HG03520 (cell line): ENCODE data around the gene SYTL2.
"Not testable (repeated sequence)": the region's sequence is repeated elsewhere in the genome, so short reads cannot be mapped to it uniquely, and the experiment has no call there.

ENCODE experiments used
- ATAC-seq: cut with Tn5 transposase; IDR thresholded peaks from one replicate; pipeline ENCODE4 v1.9.1; 2021; ENCODE audit warnings: mild to moderate bottlenecking, moderate library complexity; ENCODE audit not compliant: unreplicated experiment

Gene SYTL2

DNA sequence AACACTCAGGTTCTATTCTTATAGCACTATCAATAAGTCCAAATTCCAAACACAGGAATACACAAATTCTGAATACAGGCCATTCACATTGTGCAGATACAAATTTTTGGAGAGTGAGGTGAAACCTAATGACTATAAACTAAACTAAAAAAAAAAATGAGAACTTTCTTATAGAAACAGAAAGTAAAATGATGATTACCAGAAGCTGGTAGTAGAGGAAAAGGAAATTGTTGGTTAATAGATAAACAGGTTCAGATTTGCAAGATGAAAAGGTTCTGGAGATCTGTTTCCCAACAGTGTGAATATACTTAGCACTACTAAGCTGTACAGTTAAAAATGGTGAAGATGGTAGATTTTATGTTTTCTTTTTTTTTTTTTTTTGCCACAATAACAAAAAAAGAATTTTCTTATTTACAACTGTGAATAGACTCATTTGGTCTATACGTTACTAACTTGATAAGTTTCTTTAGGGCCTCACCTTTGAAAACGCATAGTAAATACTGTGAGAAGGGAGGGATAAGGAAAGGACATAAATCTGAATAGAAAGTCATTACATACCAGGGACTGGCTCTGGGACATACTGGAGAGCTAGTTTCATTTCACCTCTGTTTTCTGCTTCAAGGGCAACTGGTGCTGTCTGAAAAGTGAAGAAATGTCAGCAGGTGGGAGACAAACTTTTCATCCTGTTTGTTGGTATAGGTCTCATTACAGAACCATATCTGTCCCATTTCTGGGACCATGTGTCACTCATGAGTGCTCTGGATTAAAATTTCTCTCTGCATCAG lies 110.8 kb downstream of the SYTL2 start:
- peak; percentile 85 for ATAC-seq

GRCh38 chr11:85698195-85698594 lies 112.7 kb downstream of the SYTL2 start:
- ATAC-seq, result no peak

DNA sequence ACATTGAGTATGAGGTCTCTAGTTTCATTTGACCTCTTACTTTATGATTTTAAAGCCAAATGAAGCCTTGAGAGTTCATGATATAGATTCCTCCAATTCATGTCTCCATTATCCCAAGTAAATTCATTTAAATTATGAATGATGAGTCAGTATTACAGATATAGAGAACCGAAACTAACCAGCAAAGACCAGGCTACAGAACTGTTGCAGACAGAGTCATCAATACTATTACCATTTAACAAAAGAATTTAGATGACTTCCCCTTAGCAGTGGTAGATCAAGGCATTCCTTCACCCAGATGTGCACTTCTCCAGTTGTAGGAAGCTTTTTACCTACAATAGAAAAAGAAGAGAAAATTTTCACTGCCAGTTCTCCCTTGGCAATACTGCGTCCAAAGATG lies 113.2 kb downstream of the SYTL2 start:
- no peak for ATAC-seq

- no peak for ATAC-seq
Measured at GRCh38 chr11:85695546-85695945, 115.4 kb downstream of the SYTL2 start.

DNA sequence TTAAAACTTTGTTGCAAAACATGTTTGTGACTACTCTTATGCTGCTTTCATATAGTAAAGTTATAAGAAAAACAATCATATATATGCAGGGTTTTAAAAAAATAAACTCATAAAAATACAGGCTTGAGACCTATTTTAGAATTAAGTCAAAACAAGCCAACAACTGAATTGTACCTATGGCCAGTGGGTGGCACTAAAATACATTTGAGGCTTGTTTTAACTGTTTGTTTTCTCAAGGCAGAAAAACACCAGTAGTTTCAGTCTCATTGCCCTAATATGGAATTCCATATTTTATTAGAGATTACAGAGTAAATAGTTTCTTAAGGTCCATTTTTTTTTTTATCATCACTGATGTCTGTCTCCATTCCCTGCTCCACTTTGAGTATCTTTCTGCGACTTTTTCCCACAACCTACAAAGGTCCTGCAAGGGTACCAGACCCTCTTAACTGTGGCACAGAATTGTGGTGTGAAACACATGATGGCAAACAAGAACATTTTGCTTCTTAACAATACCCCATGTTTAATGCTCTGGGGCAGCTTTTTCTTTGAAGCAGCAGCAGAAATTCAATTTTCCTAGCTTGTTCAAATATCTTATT lies 116.5 kb downstream of the SYTL2 start:
- ATAC-seq, result peak; percentile 40

DNA sequence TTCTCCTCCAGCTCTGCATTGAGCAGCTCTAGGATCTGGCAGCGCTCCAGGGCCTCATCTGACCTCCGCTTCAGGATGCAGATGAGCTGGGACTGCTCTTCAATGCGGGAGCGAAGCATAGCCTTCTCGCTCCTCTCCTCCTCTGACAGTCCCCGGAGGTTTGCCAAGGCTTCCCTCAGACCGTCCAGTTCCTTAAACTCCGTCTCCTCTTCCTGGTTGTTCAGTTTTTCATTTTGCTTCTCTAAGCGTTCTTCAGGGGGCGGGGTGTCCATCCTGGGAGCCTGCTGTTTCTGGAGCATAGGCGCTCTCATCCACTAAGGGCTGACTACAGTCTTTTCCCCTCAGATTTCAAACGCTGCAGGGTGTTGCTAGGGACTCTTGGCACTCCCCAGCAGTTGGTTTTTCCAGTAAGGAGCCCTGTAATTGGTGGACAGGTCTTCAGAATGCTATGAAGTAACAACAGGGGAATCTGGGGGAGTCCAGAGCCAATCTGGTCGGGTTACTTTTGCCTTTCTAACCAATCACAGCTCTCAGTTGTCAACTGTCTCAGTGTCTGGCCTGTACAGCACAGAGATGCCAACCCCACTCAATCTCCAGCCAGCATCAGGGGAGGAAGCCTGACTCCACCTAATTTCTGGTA lies 125.0 kb downstream of the SYTL2 start, which contains the start of gene CCDC89:
CCDC89 (minus strand) TSS at position 376 of the 640 bp plus-strand sequence; CDS start at position 311, 65 bp downstream.
- no peak for ATAC-seq

- ATAC-seq, result no peak
Measured at GRCh38 chr11:85685125-85685819, 125.7 kb downstream of the SYTL2 start.

DNA sequence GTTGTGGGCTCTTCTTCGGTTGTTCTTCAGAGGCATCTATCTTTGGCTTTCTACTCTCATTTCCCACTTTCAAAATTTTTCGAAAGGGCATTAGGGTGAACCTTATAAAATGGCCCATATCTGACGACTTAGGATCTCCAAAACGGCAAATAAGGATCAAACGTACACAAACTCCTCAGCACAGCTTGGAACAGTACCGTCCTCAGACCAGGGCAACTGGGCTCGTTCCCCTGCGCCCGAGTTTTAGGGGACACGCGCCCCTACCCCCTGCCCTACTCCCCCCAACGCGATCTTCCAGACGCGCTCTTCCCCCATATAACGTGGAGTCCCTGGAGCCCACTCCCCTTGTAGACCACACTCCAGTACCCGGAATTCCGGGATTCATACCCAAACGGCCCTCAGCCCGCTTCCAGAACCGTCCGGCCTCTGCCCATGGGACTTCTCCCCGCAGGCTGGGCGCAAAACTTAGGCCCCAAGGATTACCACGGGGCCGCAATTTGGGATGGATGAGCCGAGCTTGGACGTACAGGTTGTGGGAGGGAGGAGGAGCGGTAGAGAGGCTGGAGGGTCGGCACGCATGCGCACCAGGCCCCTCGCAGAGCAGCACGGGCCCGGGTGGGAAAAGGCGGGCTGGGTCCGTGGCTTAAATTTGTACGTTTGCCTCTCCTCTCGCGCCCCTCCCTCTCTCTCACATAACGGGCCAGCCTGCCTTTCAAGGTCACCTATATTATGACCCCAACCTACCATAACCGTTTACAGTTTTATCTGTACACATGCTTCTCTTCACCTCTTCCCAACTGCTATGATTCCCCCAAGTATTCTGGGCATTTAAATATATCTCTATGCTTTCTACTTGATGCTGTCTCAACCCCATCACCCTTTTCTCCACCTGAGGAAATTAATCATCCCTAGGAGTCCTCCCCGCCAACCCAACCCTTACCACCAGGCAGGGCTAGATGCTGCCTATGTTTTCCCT lies 128.3 kb downstream of the SYTL2 start:
- ATAC-seq, result no peak

DNA sequence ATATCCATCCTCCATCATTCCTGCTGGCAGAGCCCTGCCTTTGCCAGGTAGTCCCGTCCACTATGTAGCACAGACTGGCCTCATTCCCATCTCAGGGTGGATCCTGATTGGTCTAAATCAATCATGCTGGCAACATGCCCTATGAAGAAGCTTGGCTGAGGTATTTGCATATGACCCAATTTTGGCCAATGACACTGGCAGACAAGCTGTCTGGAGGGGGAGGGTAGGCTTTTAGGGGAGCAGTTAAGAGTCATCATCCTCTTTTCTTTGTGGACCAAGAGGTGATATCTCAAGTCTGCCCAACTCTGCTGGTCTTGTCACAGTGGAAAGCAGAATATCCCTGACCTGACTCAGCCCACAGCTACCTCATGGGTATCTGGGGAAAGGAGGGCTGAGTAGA lies 130.0 kb downstream of the SYTL2 start:
- ATAC-seq, result no peak

DNA sequence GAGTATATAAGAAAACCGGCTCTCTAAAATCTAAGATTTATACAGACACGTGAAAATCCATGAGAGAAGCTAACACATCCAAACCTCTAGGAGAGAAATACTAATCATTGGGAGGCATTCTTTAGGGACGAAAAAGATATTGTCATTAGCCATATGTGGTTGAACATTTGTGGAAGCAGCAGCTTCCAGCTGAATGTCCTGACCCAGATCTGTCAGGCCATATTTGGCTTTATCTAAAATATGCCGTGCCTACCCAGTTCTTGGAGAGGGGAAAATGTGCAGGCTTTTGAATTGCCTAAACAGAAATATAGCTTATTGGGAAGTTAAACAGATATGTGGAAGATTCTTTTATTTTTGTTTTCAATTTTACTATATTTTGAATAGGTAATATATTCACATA lies 131.4 kb downstream of the SYTL2 start:
- ATAC-seq, result no peak

- no peak for ATAC-seq
Measured at GRCh38 chr11:85673393-85673792, 137.5 kb downstream of the SYTL2 start.

GRCh38 chr11:85672105-85672902 lies 138.6 kb downstream of the SYTL2 start:
- ATAC-seq, result no peak

GRCh38 chr11:85670949-85671663 lies 139.8 kb downstream of the SYTL2 start:
- ATAC-seq, result not testable (repeated sequence)

GRCh38 chr11:85668157-85668556 lies 142.8 kb downstream of the SYTL2 start:
- ATAC-seq, result no peak

DNA sequence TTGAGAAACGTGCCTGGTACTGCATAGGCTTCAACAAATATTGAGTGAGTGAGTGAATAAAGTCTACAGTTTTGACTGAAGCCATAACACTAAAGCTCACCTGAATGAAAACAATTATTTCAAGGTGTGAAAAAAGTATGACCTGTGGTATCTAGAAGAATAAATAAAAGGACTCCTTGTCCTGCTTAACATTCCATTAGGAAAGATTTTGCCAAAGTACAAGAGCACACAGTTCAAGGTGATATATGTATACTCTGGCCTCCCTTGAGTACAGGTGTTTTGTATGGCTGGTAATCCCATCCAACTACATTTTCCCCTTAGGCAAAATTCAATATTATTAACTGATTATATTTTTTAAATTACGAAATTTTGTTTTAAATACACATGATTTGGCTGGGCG lies 144.3 kb downstream of the SYTL2 start:
- no peak for ATAC-seq

GRCh38 chr11:85665733-85666132 lies 145.2 kb downstream of the SYTL2 start:
- ATAC-seq, result no peak

GRCh38 chr11:85664615-85665481 lies 146.1 kb downstream of the SYTL2 start, which contains the start of gene CREBZF:
Gene CREBZF, minus strand, starts transcription at chr11:85665129. Its CDS starts 254 bp downstream, at chr11:85664875.
- peak; percentile 91 for ATAC-seq
